ENCODE data around the gene CENPH. TPM values are rescaled to one million over a fixed set of nuclear protein-coding genes. Genes with fewer than 3 reads are reported as not detected.

CENPH gene
- total and polyA plus RNA-seq, 2 of the 13 experiments (the other 11 are each of a cell fraction or from before 2014, with no cell fraction given): 11.2 to 28.8 TPM

DNA sequence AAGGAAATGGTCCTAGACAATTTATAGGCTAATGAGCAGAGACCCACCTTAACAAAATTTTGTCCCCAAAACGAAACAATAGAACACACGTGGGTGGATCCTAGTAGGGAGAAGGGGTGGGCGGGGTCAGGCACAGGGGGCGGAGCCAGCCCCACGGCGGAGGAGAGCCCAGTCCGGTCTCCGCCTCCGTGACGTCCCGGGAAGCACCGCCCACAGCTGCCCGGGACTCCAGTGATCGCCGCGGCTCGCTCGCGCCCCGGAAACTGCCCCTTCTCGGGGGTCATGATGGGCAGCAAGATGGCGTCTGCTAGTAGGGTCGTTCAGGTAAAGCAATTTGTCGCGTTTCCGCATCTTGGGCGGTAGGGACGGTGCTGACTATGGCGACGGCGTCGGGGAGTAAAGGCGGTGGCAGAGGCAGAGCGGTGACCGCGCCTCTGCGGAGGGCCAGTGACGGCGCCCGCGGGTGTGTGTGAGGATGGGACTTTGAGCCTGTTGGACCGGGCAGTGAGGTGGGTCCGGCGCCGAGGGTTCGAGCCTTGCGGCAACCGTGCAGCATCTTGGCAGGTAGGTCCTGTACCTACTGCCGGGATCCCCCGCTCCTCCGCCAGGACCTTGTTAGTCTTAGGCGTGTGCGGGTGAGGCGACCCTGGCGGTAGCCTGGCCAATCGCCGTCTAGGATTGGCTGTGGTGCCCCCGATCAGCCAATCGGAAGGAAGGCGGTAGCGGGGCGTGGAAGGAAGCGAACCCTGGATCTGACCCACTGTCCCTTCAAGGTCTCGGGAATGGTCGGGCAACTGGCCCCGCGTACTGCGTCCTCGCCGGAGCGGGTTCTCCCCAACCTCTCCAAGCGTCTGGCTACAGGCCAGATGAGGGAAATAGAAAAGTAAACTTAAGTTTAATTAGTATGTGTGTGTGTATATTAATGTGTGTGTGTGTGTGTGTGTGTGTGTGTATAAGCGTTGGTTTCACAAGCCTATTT, 28.5 kb downstream of the CENPH start (continued):
- TF ChIP-seq, protein P1, sequence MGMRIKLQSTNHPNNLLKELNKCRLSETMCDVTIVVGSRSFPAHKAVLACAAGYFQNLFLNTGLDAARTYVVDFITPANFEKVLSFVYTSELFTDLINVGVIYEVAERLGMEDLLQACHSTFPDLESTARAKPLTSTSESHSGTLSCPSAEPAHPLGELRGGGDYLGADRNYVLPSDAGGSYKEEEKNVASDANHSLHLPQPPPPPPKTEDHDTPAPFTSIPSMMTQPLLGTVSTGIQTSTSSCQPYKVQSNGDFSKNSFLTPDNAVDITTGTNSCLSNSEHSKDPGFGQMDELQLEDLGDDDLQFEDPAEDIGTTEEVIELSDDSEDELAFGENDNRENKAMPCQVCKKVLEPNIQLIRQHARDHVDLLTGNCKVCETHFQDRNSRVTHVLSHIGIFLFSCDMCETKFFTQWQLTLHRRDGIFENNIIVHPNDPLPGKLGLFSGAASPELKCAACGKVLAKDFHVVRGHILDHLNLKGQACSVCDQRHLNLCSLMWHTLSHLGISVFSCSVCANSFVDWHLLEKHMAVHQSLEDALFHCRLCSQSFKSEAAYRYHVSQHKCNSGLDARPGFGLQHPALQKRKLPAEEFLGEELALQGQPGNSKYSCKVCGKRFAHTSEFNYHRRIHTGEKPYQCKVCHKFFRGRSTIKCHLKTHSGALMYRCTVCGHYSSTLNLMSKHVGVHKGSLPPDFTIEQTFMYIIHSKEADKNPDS (CRISPR knock-in tag; IDR thresholded peaks at IDR 0.05): 0 out of 2 replicates have a peak, but pooled peaks have one; percentile 21
- TF ChIP-seq ZNF564 (CRISPR knock-in tag; IDR thresholded peaks at IDR 0.05) (0 out of 2 replicates have a peak, but pooled peaks have one; percentile 55), RBM22 (optimal IDR thresholded peaks at IDR 0.05; ENCODE audit: low read length) (no peak), ZNF230 (CRISPR knock-in tag; IDR thresholded peaks at IDR 0.05) (peak; percentile 85; the same call in 1 of the 2 replicates), NFE2 (CRISPR knock-in tag; IDR thresholded peaks at IDR 0.05) (no peak), ZSCAN20 (CRISPR knock-in tag; IDR thresholded peaks at IDR 0.05; ENCODE audit: borderline replicate concordance) (no peak), NONO (IDR thresholded peaks at IDR 0.05) (no peak), NONO (CRISPR knock-in tag; conservative IDR thresholded peaks at IDR 0.05) (peak; percentile 94), WIZ (CRISPR knock-in tag; IDR thresholded peaks at IDR 0.05) (0 out of 2 replicates have a peak, but pooled peaks have one; percentile 46), ZNF558 (CRISPR knock-in tag; IDR thresholded peaks at IDR 0.05; ENCODE audit: borderline replicate concordance) (peak; percentile 81; the same call in 1 of the 2 replicates), ESRRA (CRISPR knock-in tag; IDR thresholded peaks at IDR 0.05; ENCODE audit: low read depth) (peak; percentile 92; the same call in 1 of the 2 replicates), ZBTB1 (CRISPR knock-in tag; IDR thresholded peaks at IDR 0.05; ENCODE audit: borderline replicate concordance) (no peak), SOX5 (CRISPR knock-in tag; IDR thresholded peaks at IDR 0.05; ENCODE audit: borderline replicate concordance) (no peak; the same call in none of the 2 replicates)
- TF ChIP-seq, protein P2, sequence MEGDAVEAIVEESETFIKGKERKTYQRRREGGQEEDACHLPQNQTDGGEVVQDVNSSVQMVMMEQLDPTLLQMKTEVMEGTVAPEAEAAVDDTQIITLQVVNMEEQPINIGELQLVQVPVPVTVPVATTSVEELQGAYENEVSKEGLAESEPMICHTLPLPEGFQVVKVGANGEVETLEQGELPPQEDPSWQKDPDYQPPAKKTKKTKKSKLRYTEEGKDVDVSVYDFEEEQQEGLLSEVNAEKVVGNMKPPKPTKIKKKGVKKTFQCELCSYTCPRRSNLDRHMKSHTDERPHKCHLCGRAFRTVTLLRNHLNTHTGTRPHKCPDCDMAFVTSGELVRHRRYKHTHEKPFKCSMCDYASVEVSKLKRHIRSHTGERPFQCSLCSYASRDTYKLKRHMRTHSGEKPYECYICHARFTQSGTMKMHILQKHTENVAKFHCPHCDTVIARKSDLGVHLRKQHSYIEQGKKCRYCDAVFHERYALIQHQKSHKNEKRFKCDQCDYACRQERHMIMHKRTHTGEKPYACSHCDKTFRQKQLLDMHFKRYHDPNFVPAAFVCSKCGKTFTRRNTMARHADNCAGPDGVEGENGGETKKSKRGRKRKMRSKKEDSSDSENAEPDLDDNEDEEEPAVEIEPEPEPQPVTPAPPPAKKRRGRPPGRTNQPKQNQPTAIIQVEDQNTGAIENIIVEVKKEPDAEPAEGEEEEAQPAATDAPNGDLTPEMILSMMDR (CRISPR knock-in tag; IDR thresholded peaks at IDR 0.05): 0 out of 2 replicates have a peak, but pooled peaks have one; percentile 4
- TF ChIP-seq, protein P3, sequence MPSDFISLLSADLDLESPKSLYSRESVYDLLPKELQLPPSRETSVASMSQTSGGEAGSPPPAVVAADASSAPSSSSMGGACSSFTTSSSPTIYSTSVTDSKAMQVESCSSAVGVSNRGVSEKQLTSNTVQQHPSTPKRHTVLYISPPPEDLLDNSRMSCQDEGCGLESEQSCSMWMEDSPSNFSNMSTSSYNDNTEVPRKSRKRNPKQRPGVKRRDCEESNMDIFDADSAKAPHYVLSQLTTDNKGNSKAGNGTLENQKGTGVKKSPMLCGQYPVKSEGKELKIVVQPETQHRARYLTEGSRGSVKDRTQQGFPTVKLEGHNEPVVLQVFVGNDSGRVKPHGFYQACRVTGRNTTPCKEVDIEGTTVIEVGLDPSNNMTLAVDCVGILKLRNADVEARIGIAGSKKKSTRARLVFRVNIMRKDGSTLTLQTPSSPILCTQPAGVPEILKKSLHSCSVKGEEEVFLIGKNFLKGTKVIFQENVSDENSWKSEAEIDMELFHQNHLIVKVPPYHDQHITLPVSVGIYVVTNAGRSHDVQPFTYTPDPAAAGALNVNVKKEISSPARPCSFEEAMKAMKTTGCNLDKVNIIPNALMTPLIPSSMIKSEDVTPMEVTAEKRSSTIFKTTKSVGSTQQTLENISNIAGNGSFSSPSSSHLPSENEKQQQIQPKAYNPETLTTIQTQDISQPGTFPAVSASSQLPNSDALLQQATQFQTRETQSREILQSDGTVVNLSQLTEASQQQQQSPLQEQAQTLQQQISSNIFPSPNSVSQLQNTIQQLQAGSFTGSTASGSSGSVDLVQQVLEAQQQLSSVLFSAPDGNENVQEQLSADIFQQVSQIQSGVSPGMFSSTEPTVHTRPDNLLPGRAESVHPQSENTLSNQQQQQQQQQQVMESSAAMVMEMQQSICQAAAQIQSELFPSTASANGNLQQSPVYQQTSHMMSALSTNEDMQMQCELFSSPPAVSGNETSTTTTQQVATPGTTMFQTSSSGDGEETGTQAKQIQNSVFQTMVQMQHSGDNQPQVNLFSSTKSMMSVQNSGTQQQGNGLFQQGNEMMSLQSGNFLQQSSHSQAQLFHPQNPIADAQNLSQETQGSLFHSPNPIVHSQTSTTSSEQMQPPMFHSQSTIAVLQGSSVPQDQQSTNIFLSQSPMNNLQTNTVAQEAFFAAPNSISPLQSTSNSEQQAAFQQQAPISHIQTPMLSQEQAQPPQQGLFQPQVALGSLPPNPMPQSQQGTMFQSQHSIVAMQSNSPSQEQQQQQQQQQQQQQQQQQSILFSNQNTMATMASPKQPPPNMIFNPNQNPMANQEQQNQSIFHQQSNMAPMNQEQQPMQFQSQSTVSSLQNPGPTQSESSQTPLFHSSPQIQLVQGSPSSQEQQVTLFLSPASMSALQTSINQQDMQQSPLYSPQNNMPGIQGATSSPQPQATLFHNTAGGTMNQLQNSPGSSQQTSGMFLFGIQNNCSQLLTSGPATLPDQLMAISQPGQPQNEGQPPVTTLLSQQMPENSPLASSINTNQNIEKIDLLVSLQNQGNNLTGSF (CRISPR knock-in tag; IDR thresholded peaks at IDR 0.05): 0 out of 2 replicates have a peak, but pooled peaks have one; percentile 28
- TF ChIP-seq, protein P4, sequence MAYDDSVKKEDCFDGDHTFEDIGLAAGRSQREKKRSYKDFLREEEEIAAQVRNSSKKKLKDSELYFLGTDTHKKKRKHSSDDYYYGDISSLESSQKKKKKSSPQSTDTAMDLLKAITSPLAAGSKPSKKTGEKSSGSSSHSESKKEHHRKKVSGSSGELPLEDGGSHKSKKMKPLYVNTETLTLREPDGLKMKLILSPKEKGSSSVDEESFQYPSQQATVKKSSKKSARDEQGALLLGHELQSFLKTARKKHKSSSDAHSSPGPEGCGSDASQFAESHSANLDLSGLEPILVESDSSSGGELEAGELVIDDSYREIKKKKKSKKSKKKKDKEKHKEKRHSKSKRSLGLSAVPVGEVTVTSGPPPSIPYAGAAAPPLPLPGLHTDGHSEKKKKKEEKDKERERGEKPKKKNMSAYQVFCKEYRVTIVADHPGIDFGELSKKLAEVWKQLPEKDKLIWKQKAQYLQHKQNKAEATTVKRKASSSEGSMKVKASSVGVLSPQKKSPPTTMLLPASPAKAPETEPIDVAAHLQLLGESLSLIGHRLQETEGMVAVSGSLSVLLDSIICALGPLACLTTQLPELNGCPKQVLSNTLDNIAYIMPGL (CRISPR knock-in tag; IDR thresholded peaks at IDR 0.05; ENCODE audit: borderline replicate concordance in 1 of 2, low read depth in 1 of 2): peak; percentile 89 to 93

All from HepG2 (cell line).